Kidney (tissue), 14 donors: ENCODE data around the gene CYGB. TPM values are rescaled to one million over a fixed set of nuclear protein-coding genes. Genes with fewer than 3 reads are reported as not detected.

ENCODE experiments used
- DNase-seq, 5 donors: peaks; one replicate each; pipeline ENCODE4 v3.0.0-alpha.2; 2013 to 2020
- FAIRE-seq: peaks from 2 replicates; lab custom pipeline; 2012; peaks lifted over from hg19 to GRCh38; lab: Jason Lieb, UNC
- H3K27ac ChIP-seq, 2 donors: one replicate each; pipeline ENCODE4 v1.7.0; 2013; ENCODE audit warnings: low read depth in 2 of 2, low read length in 2 of 2, inconsistent platforms in 1 of 2
- H3K27me3 ChIP-seq: one replicate; pipeline ENCODE4 v1.7.1; 2013; ENCODE audit warnings: low read length, inconsistent platforms; ENCODE audit not compliant: control insufficient read depth, insufficient read depth
- H3K36me3 ChIP-seq, 3 donors: one replicate each; pipeline versions ENCODE4 v1.7.0 to v1.7.1; 2013; ENCODE audit warnings: low read length in 3 of 3, control low read depth in 1 of 3, inconsistent platforms in 1 of 3; ENCODE audit not compliant: insufficient read depth in 3 of 3, control insufficient read depth in 2 of 3
- H3K4me1 ChIP-seq, 3 donors: one replicate each; pipeline versions ENCODE4 v1.7.0 to v1.7.1; 2013; ENCODE audit warnings: low read length in 3 of 3, inconsistent platforms in 1 of 3, low read depth in 1 of 3; ENCODE audit not compliant: control insufficient read depth in 2 of 3, insufficient read depth in 2 of 3
- H3K4me3 ChIP-seq, 3 donors: one replicate each; pipeline versions ENCODE4 v1.7.0 to v1.8.1; 2013; ENCODE audit warnings: low read length in 3 of 3, control low read depth in 1 of 3, inconsistent platforms in 1 of 3
- H3K9ac ChIP-seq, 3 donors: one replicate each; pipeline versions ENCODE4 v1.7.0 to v1.7.1; 2013; ENCODE audit warnings: low read length in 3 of 3, control low read depth in 1 of 3, inconsistent platforms in 1 of 3
- H3K9me3 ChIP-seq, 3 donors: one replicate each; pipeline versions ENCODE4 v1.7.0 to v1.7.1; 2013; ENCODE audit warnings: low read length in 3 of 3, control low read depth in 1 of 3, inconsistent platforms in 1 of 3; ENCODE audit not compliant: control insufficient read depth in 2 of 3, insufficient read depth in 1 of 3
- intact Hi-C: fragments of 100-400 bp; cut with DNase I; formaldehyde crosslinking; loops from one replicate; pipeline ENCODE4 v1.11.1; 2022
- polyA plus RNA-seq: library from polyadenylated mRNA; stranded (reverse); fragments of 350-450 nt; fragmentation: Illumina TruSeq; extraction: RNeasy Lipid Tissue Mini Kit (QIAGEN cat#74804); gene quantifications from one replicate; pipeline ENCODE4 v1.2.3, GENCODE V29; 2014; ENCODE audit warnings: low read depth, low replicate concordance; ENCODE audit not compliant: insufficient read depth
- total RNA-seq: library from RNA; stranded (reverse); fragmentation: NEBNext Ultra II Directional; extraction: Animal tissue kit (Norgen Biotek cat#: 25700); gene quantifications from one replicate; pipeline ENCODE4 v1.2.1, GENCODE V29; 2021
- TF ChIP-seq, protein P1 (sequence below): IDR thresholded peaks from 3 replicates; pipeline ENCODE4 v1.5.1; 2012; ENCODE audit warnings: mild to moderate bottlenecking, moderate library complexity, borderline replicate concordance; ENCODE audit not compliant: insufficient read depth; ENCODE audit errors: extremely low read depth
- donor health status: control.
- donor health status: control.
- donor health status: control.
- donor health status: control.
- donor health status: control.
- donor health status: DM: yes; HTN: yes; CAD: no.
- donor health status: Normal renal cell carcinoma (clear cell type).

The CYGB gene
- total and polyA plus RNA-seq, 2 donors from 2014 or later: 6.7 to 12.6 TPM

- intact Hi-C loops: no loop called here
- FAIRE-seq (no peak), DNase-seq (peak in 2 of 5 donors; percentile 31 to 42)
- Histone ChIP-seq H3K27ac (no peak overlapping the region), H3K27me3 (no peaks in the 10 kb centered on the region), H3K4me1 (peaks cover 0 to 33% (median 15%) of the 10 kb centered on the region in 3 donors), H3K36me3 (no peaks in the 10 kb centered on the region), H3K4me3 (no peak overlapping the region), H3K9me3 (no peaks in the 10 kb centered on the region), H3K9ac (no peak overlapping the region)
- TF ChIP-seq, protein P1, sequence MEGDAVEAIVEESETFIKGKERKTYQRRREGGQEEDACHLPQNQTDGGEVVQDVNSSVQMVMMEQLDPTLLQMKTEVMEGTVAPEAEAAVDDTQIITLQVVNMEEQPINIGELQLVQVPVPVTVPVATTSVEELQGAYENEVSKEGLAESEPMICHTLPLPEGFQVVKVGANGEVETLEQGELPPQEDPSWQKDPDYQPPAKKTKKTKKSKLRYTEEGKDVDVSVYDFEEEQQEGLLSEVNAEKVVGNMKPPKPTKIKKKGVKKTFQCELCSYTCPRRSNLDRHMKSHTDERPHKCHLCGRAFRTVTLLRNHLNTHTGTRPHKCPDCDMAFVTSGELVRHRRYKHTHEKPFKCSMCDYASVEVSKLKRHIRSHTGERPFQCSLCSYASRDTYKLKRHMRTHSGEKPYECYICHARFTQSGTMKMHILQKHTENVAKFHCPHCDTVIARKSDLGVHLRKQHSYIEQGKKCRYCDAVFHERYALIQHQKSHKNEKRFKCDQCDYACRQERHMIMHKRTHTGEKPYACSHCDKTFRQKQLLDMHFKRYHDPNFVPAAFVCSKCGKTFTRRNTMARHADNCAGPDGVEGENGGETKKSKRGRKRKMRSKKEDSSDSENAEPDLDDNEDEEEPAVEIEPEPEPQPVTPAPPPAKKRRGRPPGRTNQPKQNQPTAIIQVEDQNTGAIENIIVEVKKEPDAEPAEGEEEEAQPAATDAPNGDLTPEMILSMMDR: no peak
These were observed 4.4 kb upstream of the CYGB start for GRCh38 chr17:76541739-76542454.

GRCh38 chr17:76540381-76541300 lies 3.1 kb upstream of the CYGB start:
- DNase-seq (peak; percentile 97 to 99 (median 98)), FAIRE-seq (peak; percentile 88)
- peak overlapping the region; percentile 16 to 46 (median 46) for H3K9ac ChIP-seq
- no peaks in the 10 kb centered on the region for H3K27me3 ChIP-seq
- H3K9me3 ChIP-seq: no peaks in the 10 kb centered on the region
- peak overlapping the region; percentile 40 to 61 (median 56) for H3K4me3 ChIP-seq
- no peaks in the 10 kb centered on the region for H3K36me3 ChIP-seq
- H3K27ac ChIP-seq: no peak overlapping the region
- intact Hi-C loops: no loop called here
- TF ChIP-seq, protein P1: peak; percentile 14
- H3K4me1 ChIP-seq: peaks cover 0 to 21% (median 7%) of the 10 kb centered on the region in 3 donors

GRCh38 chr17:76539631-76540271 lies 2.2 kb upstream of the CYGB start, which contains the start of gene PRCD:
Gene PRCD, plus strand, starts transcription at chr17:76540044. Its CDS starts 98 bp downstream, at chr17:76540142.
- H3K36me3 ChIP-seq: no peaks in the 10 kb centered on the region
- DNase-seq: peak in 2 of 5 donors; percentile 59 to 65
- FAIRE-seq: no peak
- peak within 1 kb of the TSS; percentile 16 to 46 (median 31) for H3K9ac ChIP-seq
- no peaks in the 10 kb centered on the region for H3K9me3 ChIP-seq
- no peaks in the 10 kb centered on the region for H3K27me3 ChIP-seq
- peaks cover 0 to 21% (median 7%) of the 10 kb centered on the region in 3 donors for H3K4me1 ChIP-seq
- H3K27ac ChIP-seq: no peak within 1 kb of the TSS
- intact Hi-C loops: no loop called here
- TF ChIP-seq, protein P1: no peak
- H3K4me3 ChIP-seq: peak within 1 kb of the TSS; percentile 40 to 61 (median 56)
